ENCODE data around the gene CCDC182.

CCDC182 gene

DNA sequence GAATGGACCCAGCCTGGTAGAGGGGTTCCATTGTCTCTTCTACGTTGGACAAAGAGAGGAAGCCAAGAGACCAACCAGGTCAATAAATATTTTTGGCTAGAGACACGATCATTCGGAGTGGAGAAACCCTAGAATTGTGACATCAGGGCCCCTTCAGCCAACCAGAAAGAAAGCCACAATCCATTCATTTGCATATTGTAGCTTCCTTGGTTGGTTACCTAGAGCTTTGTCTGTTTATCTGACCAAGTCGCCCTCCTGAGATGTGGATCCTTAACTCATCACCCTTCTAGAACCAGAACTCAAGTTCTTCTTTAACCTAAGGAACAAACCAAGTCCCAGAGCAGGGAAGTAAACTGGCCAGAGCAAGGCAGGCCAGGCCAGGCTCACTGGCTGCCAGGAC is at the start of gene CCDC182:
Gene CCDC182, minus strand, starts transcription at position 58 of the 400 bp plus-strand sequence. Its CDS starts 27 bp downstream, at position 31.
- no peak for DNase-seq
- TF ChIP-seq POLR2A (IDR thresholded peaks at IDR 0.05; ENCODE audit: low read length) (no peak), GATA1 (IDR thresholded peaks at IDR 0.05; ENCODE audit: low read depth, low read length) (no peak)

DNA sequence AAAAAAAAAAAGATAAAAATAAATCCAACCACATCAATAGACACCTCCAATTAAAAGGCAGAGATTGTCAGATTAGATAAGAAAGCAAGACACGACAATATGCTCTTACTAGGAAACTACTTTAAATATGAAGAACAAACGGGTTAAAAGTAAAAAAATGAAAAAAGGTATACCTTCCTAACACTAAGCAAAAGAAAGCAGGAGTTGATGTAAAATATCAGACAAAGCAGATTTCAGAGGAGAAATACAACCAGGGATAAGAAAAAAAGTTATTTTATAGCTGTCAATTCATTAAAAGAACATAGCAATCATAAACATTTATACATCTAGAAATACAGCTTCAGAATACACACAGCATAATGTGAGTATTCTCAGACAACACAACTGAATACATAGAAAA is 49.7 kb upstream of the CCDC182 start:
- no peak for TF ChIP-seq POLR2A (IDR thresholded peaks at IDR 0.05; ENCODE audit: low read length)
- TF ChIP-seq GATA1 (IDR thresholded peaks at IDR 0.05; ENCODE audit: low read depth, low read length): no peak

DNA sequence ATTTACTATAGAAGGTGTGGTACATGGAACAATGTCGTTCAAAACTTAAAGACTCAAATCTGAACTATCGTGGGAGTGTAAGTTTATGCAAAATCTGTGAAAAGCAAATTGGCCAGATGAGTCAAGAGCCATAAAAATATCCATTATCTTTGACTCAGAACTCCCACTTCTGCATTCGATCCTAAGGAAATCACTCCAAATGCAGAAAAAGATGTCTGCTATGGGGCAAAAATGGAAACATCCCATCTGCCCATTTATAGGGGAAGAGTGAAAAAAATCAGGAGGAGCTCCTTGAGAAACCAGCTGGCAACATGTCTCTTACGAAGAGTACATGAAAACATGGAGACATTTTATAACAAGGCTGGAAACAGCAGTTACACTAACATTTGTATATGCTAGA is 43.6 kb upstream of the CCDC182 start:
- DNase-seq: no peak
- TF ChIP-seq GATA1 (IDR thresholded peaks at IDR 0.05; ENCODE audit: low read depth, low read length): no peak
- no peak for TF ChIP-seq POLR2A (IDR thresholded peaks at IDR 0.05; ENCODE audit: low read length)

More for the DNA sequence above, 49.7 kb upstream of the CCDC182 start:
- DNase-seq: no peak

DNA sequence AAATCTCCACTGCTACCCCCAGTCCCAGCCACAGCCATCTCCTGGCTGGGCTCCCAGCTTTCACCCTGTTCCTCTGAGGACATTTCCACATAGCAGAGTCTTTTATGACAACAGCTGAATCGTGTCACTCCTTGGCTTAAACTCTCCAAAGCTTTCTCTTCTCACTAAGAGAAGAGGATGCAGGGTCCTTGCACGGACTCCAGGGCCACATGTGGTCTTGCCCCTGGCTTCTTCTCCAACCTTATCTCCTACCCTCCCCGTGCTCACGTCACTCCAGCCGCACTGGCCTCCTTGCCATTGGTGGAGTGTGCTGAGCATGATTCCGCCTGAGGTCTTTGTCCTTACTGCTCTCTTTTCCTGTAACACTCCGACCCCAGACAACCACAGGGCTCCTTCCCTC is 39.9 kb upstream of the CCDC182 start:
- no peak for DNase-seq
- TF ChIP-seq POLR2A (IDR thresholded peaks at IDR 0.05; ENCODE audit: low read length) (no peak), GATA1 (IDR thresholded peaks at IDR 0.05; ENCODE audit: low read depth, low read length) (no peak)

DNA sequence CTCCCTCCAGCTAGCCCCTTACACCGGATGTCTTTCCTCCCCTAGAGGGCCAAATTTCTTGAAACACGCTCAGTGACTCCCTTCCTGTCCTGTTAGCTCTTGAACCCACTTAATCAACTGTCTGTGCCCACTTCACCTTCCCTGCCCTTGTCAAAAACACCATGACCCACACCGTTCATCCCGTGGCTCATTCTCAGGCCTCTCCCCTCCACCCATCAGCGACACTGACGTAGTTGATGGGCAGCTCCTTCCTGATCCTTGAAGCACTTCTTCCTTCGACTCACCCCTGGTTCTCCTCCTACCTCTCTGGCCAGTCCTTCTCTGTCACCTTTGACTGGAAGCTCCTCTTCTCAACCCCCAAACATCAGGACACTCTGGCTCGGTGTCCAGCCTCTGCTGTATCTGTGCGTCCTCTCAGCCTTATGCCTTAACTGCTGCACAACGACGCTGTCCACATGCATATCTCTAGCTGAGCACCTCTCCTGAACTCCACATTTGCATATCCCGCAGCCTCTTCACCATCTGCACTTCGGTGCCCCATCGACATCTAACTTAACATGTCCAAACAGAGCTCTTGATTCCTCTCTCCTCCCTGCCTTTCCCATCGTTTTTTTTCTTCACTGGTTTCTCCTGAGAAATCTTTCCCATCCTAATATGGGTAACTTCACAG is 39.3 kb upstream of the CCDC182 start:
- TF ChIP-seq GATA1 (IDR thresholded peaks at IDR 0.05; ENCODE audit: low read depth, low read length) (no peak), POLR2A (IDR thresholded peaks at IDR 0.05; ENCODE audit: low read length) (no peak)
- no peak for DNase-seq

DNA sequence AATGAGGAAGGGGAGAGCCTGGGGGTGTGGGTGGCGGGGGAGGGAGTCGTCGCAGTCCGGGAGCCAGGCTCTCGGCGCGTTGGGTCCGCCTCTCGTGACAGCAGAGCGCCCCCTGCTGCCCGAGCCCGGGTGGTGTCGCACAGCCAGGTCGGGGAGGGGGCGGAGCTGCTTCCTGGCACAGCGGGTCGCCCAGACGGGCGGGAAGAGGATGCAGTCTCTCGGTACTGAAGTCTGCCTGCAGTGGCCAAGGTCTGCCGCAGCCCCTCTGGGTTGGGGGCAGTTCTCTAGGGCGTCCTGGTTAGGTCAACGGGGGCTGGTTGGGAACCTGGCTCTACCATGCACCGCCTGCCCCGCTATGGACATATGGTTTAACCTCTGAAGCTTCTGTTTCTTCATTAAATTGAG is 38.2 kb upstream of the CCDC182 start:
- TF ChIP-seq GATA1 (IDR thresholded peaks at IDR 0.05; ENCODE audit: low read depth, low read length) (no peak), POLR2A (IDR thresholded peaks at IDR 0.05; ENCODE audit: low read length) (no peak)
- DNase-seq: peak; percentile 56 to 72

DNA sequence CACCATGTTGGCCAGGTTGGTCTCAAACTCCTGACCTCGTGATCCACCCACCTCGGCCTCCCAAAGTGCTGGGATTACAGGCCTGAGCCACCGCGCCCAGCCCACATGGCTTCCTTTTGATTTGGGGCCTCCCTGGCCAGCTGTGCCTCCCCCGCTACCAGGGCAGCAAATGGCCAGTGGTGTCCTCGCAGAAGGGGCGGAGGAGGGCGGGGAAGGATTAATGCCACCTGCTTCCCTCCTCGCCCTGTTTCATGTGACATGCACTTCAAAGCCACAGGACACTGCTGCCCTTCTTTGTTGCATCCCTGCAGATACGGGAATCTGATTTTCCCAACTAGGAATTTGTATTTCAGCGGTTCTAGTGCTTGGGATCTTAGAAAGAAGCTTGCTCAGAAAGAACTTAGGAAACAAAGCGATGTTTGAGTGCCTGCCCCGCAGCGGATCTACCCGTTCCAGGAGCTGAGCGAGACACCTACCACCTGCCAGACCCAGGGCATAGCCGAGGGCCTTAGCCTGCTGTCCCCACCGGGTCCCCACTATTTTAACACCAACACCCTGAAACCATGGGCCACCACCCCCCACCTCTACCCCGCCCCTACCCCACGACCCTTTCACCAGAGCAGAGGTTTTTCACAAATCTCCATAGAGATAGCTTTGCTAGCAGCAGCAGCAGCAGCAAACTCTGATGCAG is 37.7 kb upstream of the CCDC182 start:
- no peak for TF ChIP-seq POLR2A (IDR thresholded peaks at IDR 0.05; ENCODE audit: low read length)
- no peak for TF ChIP-seq GATA1 (IDR thresholded peaks at IDR 0.05; ENCODE audit: low read depth, low read length)

DNA sequence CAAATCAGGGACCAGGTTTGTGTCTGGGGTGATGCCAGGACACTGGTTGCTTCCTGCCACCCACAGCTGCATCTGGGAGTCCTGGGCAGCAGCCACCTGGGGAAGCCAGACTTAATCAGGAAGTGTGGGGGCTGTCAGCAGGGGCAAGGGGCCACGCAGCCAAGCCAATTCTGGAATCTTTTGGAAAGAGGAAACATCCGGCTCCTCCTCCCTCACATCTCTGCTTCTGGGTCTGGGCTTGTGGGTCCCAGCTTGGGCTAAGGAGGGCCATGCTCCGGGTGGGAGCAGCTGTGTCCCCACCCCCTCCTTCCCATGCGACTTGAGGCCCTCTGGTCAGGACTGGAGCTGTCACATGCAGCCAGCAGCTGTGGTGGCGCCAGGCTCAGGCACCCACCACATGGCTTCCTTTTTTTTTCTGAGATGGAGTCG is 37.0 kb upstream of the CCDC182 start:
- TF ChIP-seq POLR2A (IDR thresholded peaks at IDR 0.05; ENCODE audit: low read length) (no peak), GATA1 (IDR thresholded peaks at IDR 0.05; ENCODE audit: low read depth, low read length) (no peak)
- no peak for DNase-seq

More for the DNA sequence above, 37.7 kb upstream of the CCDC182 start:
- no peak for DNase-seq

DNA sequence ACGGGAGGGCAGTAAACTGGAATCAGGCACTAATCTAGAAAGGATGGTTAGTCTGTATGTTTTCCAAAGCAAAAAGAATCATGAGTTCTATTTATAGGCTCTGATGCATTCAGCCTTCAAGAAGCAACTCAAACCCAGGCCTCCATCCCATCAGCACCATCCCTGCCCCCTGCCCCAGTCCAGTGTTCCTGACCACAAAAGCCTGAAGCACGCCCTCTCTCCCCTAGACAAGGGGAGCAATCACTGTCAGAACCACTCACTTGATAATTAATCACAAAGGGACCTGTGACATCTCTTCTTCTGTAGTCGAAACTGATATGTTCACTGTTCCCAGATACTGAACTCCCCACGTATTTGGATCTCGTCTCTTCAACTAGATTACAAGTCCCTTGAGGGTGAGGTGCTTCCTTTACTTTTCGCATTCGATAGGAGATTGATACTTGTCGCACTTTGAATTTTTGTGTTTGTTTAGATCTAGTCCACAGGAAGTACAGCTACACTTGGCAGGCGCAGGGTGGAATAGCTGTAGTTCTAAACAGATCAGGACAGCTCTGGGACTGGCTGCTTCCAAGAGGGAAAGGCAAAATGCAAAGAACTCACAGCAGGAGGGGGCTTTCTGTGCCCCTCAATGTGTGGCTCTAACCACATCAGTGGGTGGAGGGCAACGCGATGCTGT is 36.4 kb upstream of the CCDC182 start:
- TF ChIP-seq GATA1 (IDR thresholded peaks at IDR 0.05; ENCODE audit: low read depth, low read length) (no peak), POLR2A (IDR thresholded peaks at IDR 0.05; ENCODE audit: low read length) (no peak)
- DNase-seq: no peak

DNA sequence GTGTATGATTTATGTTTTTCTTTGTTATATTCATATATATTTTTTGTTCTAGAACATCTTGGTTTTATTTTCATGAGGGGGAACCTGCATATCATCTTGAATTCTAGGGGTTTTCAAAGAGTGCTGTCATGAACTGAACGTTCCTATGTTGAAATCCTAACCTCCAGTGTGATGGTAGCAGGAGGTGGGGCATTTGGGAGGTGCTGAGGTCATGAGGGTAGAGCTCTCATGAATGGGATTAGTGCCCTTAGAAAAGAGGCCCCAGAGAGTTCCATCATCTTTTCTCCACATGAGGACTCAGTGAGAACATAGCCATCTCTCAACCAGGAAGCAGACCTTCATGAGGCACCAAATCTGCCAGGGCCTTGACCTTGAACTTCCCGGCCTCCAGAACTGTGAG is 34.6 kb upstream of the CCDC182 start:
- DNase-seq: no peak
- TF ChIP-seq POLR2A (IDR thresholded peaks at IDR 0.05; ENCODE audit: low read length) (no peak), GATA1 (IDR thresholded peaks at IDR 0.05; ENCODE audit: low read depth, low read length) (no peak)

DNA sequence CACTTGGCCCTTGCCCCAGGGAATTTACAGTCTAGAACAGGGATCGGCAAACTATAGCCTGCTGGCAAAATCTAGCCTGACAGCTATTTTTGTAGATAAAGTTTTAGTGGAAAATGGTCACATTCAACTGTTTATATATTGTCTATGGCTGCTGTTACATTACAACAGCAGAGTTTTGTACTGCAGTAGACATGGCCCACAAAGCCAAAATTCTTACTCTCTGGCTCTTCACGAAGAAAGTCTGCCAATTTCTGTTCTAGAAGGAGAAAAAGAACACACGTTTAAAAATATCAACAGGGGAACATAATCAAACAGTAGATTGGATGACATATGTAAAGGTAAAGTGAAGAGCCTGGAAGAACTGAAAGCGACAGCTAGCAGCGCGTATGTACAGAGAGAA is 33.2 kb upstream of the CCDC182 start:
- TF ChIP-seq POLR2A (IDR thresholded peaks at IDR 0.05; ENCODE audit: low read length) (no peak), GATA1 (IDR thresholded peaks at IDR 0.05; ENCODE audit: low read depth, low read length) (no peak)

DNA sequence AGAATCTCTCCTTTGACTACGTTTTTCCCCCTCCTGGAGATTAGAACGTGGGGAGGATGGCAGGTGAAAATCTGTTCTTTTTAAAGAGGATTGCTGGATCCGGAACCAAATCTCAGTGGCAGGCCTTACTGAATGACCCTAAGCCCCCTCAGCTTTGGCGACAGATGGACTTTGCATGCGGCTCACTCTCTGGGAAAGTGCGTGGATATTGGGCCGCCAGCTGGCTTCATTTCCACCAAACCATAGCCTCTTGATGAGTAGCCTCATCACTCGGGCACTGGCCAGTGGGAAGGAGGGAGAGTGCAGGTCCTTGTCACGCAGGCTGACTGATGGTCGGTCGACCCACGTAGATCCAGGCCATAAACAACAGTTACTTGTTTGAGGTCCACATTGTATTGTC is 31.3 kb upstream of the CCDC182 start:
- no peak for DNase-seq
- TF ChIP-seq POLR2A (IDR thresholded peaks at IDR 0.05; ENCODE audit: low read length) (no peak), GATA1 (IDR thresholded peaks at IDR 0.05; ENCODE audit: low read depth, low read length) (no peak)

More for the DNA sequence above, 33.2 kb upstream of the CCDC182 start:
- no peak for DNase-seq

DNA sequence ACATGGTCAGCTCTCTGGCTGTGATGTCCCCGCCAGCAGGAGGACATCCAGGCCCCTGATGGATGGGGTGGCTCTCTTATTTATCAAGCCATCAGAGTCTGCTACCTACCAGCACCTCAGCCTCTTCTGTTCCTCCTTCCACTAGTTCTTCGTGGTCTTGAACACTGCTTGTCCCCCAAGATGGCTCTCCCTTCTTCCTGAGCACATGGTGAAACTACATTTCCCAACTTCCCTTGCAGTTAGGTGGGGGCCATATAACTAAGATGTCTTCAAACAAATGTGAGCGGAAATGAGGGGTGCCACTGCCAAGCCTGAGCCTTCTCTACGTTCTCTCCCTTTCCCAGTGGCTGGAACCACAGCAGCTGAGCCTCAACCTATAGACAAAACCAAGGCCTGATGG is 29.8 kb upstream of the CCDC182 start:
- TF ChIP-seq GATA1 (IDR thresholded peaks at IDR 0.05; ENCODE audit: low read depth, low read length) (no peak), POLR2A (IDR thresholded peaks at IDR 0.05; ENCODE audit: low read length) (no peak)
- DNase-seq: no peak

DNA sequence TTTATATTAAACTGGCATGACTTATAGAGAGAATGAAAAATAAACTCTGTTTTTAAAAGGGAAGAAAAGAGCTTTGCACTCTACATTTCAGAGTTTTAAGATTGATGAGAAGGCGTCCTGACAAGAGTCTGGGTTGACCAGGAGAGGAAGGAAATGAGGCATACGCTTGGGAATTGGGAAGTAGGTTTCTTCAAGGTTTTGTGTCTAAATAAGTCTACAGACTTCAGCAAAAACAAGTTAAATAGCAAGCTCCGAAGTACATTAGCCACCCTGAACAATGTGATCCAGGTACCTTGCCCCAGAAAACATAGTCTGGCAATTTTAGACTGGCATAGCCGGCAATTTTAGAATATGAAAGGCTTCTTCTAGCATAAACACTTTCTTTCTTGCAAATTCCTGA is 28.5 kb upstream of the CCDC182 start:
- TF ChIP-seq POLR2A (IDR thresholded peaks at IDR 0.05; ENCODE audit: low read length) (no peak), GATA1 (IDR thresholded peaks at IDR 0.05; ENCODE audit: low read depth, low read length) (no peak)
- DNase-seq: no peak

Measured in erythroblast (primary cell).